GM10266 (cell line): ENCODE measurements around the gene DPM1.
A peak's percentile ranks its signal among the peaks of the same experiment; 100 is the strongest.

Source experiments
- DNase-seq: peaks from one replicate; pipeline ENCODE4 v3.0.0; 2012; ENCODE audit errors: extremely low spot score
- CTCF ChIP-seq: IDR thresholded peaks from 2 replicates; pipeline ENCODE4 v1.5.1; 2012; ENCODE audit warnings: mild to moderate bottlenecking, low read depth; ENCODE audit not compliant: control insufficient read depth, insufficient read depth; ENCODE audit errors: missing control alignments

DPM1 gene

GRCh38 chr20:50932691-50933280, 25.5 kb downstream of the DPM1 start:
- no peak for DNase-seq
- TF ChIP-seq CTCF, result no peak

GRCh38 chr20:50932016-50932485, 26.3 kb downstream of the DPM1 start:
- DNase-seq, result no peak
- no peak for TF ChIP-seq CTCF

GRCh38 chr20:50931306-50932015, 26.9 kb downstream of the DPM1 start, which contains the start of gene ADNP:
Gene ADNP, minus strand, starts transcription at chr20:50931437. Its CDS starts 27,441 bp downstream, at chr20:50903996.
- TF ChIP-seq CTCF, result peak; percentile 73
- peak; percentile 86 for DNase-seq

- TF ChIP-seq CTCF, result peak; percentile 27
- peak; percentile 78 for DNase-seq
Measured at GRCh38 chr20:50930976-50931305, 27.4 kb downstream of the DPM1 start.

GRCh38 chr20:50930139-50930975, 28.0 kb downstream of the DPM1 start:
- TF ChIP-seq CTCF, result no peak
- no peak for DNase-seq

GRCh38 chr20:50929299-50930138, 28.8 kb downstream of the DPM1 start:
- peak; percentile 87 for DNase-seq
- peak; percentile 98 for TF ChIP-seq CTCF
